Uterus (tissue), 2 donors: ENCODE results near the gene PKMYT1.

Experiments
- POLR2A ChIP-seq, 2 donors: fragments of 450-650 bp; IDR thresholded peaks; one replicate each; pipeline ENCODE4 v1.6.1; 2016; ENCODE audit warnings: antibody characterized with exemption in 2 of 2, mild to moderate bottlenecking in 1 of 2, moderate library complexity in 1 of 2
- TF ChIP-seq, protein P1 (sequence below), 4 experiments: fragments of 200-600 bp in 2 of 4; fragments of 450-650 bp in 2 of 4; sonication (generic) in 2 of 4; IDR thresholded peaks; one replicate each; pipeline ENCODE4 v1.5.1; 2016 to 2019; ENCODE audit warnings: antibody characterized with exemption in 4 of 4, mild to moderate bottlenecking in 2 of 4, moderate library complexity in 1 of 4

GRCh38 chr16:2977440-2977839, 2.8 kb downstream of the PKMYT1 start:
- TF ChIP-seq, protein P1, sequence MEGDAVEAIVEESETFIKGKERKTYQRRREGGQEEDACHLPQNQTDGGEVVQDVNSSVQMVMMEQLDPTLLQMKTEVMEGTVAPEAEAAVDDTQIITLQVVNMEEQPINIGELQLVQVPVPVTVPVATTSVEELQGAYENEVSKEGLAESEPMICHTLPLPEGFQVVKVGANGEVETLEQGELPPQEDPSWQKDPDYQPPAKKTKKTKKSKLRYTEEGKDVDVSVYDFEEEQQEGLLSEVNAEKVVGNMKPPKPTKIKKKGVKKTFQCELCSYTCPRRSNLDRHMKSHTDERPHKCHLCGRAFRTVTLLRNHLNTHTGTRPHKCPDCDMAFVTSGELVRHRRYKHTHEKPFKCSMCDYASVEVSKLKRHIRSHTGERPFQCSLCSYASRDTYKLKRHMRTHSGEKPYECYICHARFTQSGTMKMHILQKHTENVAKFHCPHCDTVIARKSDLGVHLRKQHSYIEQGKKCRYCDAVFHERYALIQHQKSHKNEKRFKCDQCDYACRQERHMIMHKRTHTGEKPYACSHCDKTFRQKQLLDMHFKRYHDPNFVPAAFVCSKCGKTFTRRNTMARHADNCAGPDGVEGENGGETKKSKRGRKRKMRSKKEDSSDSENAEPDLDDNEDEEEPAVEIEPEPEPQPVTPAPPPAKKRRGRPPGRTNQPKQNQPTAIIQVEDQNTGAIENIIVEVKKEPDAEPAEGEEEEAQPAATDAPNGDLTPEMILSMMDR (IDR thresholded peaks at IDR 0.05): no peak
- no peak for TF ChIP-seq POLR2A (IDR thresholded peaks at IDR 0.05)
